ENCODE measurements around the gene SZT2. TPM values are rescaled to one million over a fixed set of nuclear protein-coding genes. Genes with fewer than 3 reads are reported as not detected.

The SZT2 gene
- total RNA-seq, 1 donor from 2014 or later, result 43.2 TPM

DNA sequence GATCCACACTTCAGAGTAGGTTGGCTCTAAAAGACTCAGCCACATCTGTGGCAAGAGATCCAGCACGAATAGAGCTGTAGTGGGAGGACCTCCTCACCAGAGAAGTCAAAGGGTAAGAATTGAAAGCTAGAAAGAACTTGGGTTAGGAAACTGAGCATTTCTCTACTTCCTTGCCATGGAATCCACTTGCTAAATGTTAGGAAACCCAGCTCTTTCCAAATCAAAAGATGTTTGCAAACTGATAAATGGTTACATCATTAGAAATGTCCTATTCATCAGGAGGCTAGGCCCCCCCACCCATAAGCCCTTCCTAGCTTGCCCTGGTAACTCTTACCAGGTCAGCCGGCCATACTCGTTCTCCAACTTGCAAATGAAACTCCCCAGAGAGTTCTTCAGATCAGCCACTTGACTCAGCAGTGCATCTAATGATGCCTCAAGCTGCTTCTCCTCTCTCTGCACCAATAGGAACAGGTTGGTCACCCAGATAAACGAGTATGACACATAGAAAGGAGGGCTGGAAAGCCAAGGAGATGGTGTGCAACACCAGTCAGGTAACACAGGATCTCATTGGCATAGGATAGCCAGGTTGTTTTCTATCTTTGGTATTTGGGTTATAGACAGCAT lies 1.6 kb upstream of the SZT2 start:
- Mint-ChIP-seq H3K36me3 (ENCODE audit: low read depth, unreplicated experiment) (peaks cover 20% of the 10 kb centered on the region), H3K4me3 (ENCODE audit: unreplicated experiment) (peak overlapping the region; percentile 100), H3K27me3 (ENCODE audit: unreplicated experiment) (peaks cover 4% of the 10 kb centered on the region), H3K9me3 (ENCODE audit: unreplicated experiment) (no peaks in the 10 kb centered on the region), H3K27ac (ENCODE audit: unreplicated experiment) (no peak overlapping the region), H3K4me1 (ENCODE audit: unreplicated experiment) (peaks cover 18% of the 10 kb centered on the region)
- TF ChIP-seq, protein P1, sequence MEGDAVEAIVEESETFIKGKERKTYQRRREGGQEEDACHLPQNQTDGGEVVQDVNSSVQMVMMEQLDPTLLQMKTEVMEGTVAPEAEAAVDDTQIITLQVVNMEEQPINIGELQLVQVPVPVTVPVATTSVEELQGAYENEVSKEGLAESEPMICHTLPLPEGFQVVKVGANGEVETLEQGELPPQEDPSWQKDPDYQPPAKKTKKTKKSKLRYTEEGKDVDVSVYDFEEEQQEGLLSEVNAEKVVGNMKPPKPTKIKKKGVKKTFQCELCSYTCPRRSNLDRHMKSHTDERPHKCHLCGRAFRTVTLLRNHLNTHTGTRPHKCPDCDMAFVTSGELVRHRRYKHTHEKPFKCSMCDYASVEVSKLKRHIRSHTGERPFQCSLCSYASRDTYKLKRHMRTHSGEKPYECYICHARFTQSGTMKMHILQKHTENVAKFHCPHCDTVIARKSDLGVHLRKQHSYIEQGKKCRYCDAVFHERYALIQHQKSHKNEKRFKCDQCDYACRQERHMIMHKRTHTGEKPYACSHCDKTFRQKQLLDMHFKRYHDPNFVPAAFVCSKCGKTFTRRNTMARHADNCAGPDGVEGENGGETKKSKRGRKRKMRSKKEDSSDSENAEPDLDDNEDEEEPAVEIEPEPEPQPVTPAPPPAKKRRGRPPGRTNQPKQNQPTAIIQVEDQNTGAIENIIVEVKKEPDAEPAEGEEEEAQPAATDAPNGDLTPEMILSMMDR (IDR thresholded peaks at IDR 0.05; ENCODE audit: unreplicated experiment), result no peak
- no peak for DNase-seq (ENCODE audit: low spot score)

DNA sequence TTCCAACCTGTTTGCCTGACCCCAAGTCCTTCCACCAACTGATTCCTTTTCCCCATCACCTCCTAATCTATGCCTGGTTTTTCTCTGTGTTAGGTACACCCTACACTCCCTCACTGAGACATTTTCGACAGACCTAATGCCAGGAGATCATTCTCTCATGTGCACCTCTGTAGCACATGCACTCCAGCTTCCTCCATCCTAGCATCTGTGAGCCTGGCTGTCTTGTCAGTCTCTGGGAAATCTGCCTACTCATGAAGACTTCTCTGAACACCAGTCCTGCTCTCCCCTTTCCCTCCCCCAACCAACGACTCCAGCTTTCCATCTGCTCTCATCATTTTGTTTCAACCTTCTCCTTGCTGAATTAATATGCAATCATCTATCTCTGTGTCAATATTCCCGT lies 1.1 kb upstream of the SZT2 start:
- TF ChIP-seq, protein P1 (IDR thresholded peaks at IDR 0.05; ENCODE audit: unreplicated experiment), result no peak
- H3K27ac Mint-ChIP-seq (ENCODE audit: unreplicated experiment), result no peak overlapping the region
- no peaks in the 10 kb centered on the region for H3K9me3 Mint-ChIP-seq (ENCODE audit: unreplicated experiment)
- peaks cover 17% of the 10 kb centered on the region for H3K36me3 Mint-ChIP-seq (ENCODE audit: low read depth, unreplicated experiment)
- H3K4me3 Mint-ChIP-seq (ENCODE audit: unreplicated experiment), result peak overlapping the region; percentile 100
- H3K4me1 Mint-ChIP-seq (ENCODE audit: unreplicated experiment), result peaks cover 18% of the 10 kb centered on the region
- no peak for DNase-seq (ENCODE audit: low spot score)
- peaks cover 4% of the 10 kb centered on the region for H3K27me3 Mint-ChIP-seq (ENCODE audit: unreplicated experiment)

DNA sequence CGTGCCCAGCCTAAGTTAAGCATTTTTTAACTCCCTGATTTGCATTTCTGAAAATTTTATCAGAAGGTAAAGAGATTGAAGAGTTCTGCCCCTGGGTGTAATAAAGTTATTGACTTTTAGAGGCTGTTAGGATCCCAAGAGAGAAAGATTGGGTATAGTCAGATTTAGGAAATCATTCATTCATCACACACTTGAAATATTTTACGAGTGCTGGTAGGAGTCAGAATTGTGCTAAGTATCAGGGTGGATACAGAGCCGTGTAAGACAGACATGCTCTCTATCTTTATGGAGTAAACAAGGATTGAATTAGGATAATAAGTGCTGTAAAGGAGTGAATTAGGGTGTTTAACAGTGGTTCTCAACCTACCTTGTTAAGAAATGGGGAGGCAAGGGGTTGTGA lies 3.0 kb downstream of the SZT2 start:
- no peak for DNase-seq (ENCODE audit: low spot score)
- Mint-ChIP-seq H3K27me3 (ENCODE audit: unreplicated experiment) (peaks cover 4% of the 10 kb centered on the region), H3K9me3 (ENCODE audit: unreplicated experiment) (no peaks in the 10 kb centered on the region), H3K36me3 (ENCODE audit: low read depth, unreplicated experiment) (peaks cover under 1% of the 10 kb centered on the region), H3K4me3 (ENCODE audit: unreplicated experiment) (no peak overlapping the region), H3K27ac (ENCODE audit: unreplicated experiment) (no peak overlapping the region), H3K4me1 (ENCODE audit: unreplicated experiment) (peaks cover 18% of the 10 kb centered on the region)
- TF ChIP-seq, protein P1 (IDR thresholded peaks at IDR 0.05; ENCODE audit: unreplicated experiment), result no peak

DNA sequence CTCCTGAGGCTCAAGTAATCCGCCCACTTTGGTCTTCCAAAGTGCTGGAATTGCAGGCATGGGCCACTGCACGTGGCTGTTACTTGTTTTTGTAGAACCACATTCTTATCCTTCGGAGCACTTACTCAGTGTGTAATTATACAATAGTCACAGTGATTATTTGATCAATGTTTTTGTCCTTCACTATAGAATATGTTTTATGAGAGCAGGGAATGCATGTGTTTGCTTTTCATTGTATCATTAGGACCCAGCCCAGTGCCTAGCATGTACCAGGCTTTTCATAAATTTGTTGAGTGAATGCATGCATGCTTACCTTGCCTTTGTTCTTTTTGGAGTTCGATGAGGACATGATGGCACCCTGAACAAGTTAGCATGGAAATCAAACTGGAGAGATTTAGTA lies 5.8 kb downstream of the SZT2 start:
- no peak overlapping the region for H3K27ac Mint-ChIP-seq (ENCODE audit: unreplicated experiment)
- H3K27me3 Mint-ChIP-seq (ENCODE audit: unreplicated experiment), result no peaks in the 10 kb centered on the region
- TF ChIP-seq, protein P1 (IDR thresholded peaks at IDR 0.05; ENCODE audit: unreplicated experiment), result no peak
- no peak overlapping the region for H3K4me3 Mint-ChIP-seq (ENCODE audit: unreplicated experiment)
- H3K4me1 Mint-ChIP-seq (ENCODE audit: unreplicated experiment), result peaks cover 2% of the 10 kb centered on the region
- H3K36me3 Mint-ChIP-seq (ENCODE audit: low read depth, unreplicated experiment), result peaks cover 4% of the 10 kb centered on the region
- no peaks in the 10 kb centered on the region for H3K9me3 Mint-ChIP-seq (ENCODE audit: unreplicated experiment)
- no peak for DNase-seq (ENCODE audit: low spot score)

DNA sequence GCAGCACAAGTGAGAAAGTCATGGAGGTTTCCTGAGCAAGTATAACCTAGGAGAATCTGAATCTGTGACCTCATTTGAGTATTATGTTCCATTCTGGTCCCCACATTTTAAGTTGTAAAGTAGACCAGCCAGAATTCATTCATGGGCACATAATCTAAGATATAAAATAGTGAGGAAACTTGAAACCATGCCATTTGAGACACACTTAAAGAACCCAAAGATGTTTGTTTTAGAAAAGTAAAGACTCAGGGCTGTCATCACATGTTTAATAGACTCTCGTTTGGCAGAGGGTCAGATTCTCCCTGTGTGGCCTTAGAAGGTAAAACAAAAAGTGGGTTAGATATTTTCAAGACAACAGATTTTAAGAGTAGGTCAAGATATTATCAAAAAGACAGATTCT lies 6.4 kb downstream of the SZT2 start:
- DNase-seq (ENCODE audit: low spot score), result no peak
- no peaks in the 10 kb centered on the region for H3K27me3 Mint-ChIP-seq (ENCODE audit: unreplicated experiment)
- no peak overlapping the region for H3K27ac Mint-ChIP-seq (ENCODE audit: unreplicated experiment)
- TF ChIP-seq, protein P1 (IDR thresholded peaks at IDR 0.05; ENCODE audit: unreplicated experiment), result no peak
- no peaks in the 10 kb centered on the region for H3K4me1 Mint-ChIP-seq (ENCODE audit: unreplicated experiment)
- no peak overlapping the region for H3K4me3 Mint-ChIP-seq (ENCODE audit: unreplicated experiment)
- peaks cover 4% of the 10 kb centered on the region for H3K36me3 Mint-ChIP-seq (ENCODE audit: low read depth, unreplicated experiment)
- H3K9me3 Mint-ChIP-seq (ENCODE audit: unreplicated experiment), result no peaks in the 10 kb centered on the region

Data from endothelial cell (in vitro differentiated cells).